Vagina (tissue), 2 donors: ENCODE measurements around the gene ARMH3.

Experiments
- POLR2A ChIP-seq, 2 donors: fragments of 450-650 bp; IDR thresholded peaks; one replicate each; pipeline ENCODE4 v1.6.1; 2017; ENCODE audit warnings: antibody characterized with exemption in 2 of 2, mild to moderate bottlenecking in 2 of 2, moderate library complexity in 2 of 2
- TF ChIP-seq, protein P1 (sequence below), 3 experiments: fragments of 450-650 bp in 2 of 3; fragments of 200-600 bp in 1 of 3; sonication (generic) in 1 of 3; IDR thresholded peaks; one replicate each; pipeline ENCODE4 v1.5.1; 2017 to 2019; ENCODE audit warnings: antibody characterized with exemption in 3 of 3, mild to moderate bottlenecking in 2 of 3, moderate library complexity in 2 of 3

DNA sequence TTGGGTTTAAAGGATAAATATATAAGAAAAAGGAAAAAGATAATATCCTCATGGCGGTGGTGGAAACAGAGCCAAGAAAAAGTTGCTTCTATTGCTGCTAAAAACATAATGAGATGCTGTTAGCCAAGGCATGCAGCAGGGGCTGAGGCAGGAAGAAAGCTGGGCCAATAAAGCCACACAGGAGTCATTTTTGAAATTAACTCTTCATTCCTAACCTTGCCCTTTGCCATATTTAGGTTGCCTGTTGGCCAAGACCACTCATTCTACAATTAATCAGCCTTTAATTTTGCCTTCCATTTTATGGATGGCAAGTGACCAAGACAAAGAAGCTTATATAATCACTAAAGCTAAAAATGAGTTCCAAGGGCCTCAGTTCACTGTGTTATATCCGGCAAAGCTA, 58.2 kb downstream of the ARMH3 start:
- TF ChIP-seq, protein P1, sequence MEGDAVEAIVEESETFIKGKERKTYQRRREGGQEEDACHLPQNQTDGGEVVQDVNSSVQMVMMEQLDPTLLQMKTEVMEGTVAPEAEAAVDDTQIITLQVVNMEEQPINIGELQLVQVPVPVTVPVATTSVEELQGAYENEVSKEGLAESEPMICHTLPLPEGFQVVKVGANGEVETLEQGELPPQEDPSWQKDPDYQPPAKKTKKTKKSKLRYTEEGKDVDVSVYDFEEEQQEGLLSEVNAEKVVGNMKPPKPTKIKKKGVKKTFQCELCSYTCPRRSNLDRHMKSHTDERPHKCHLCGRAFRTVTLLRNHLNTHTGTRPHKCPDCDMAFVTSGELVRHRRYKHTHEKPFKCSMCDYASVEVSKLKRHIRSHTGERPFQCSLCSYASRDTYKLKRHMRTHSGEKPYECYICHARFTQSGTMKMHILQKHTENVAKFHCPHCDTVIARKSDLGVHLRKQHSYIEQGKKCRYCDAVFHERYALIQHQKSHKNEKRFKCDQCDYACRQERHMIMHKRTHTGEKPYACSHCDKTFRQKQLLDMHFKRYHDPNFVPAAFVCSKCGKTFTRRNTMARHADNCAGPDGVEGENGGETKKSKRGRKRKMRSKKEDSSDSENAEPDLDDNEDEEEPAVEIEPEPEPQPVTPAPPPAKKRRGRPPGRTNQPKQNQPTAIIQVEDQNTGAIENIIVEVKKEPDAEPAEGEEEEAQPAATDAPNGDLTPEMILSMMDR (IDR thresholded peaks at IDR 0.05), result no peak
- no peak for TF ChIP-seq POLR2A (IDR thresholded peaks at IDR 0.05)
